ENCODE results near the gene NUMA1. TPM values are rescaled to one million over a fixed set of nuclear protein-coding genes. Genes with fewer than 3 reads are reported as not detected.

Gene NUMA1
- total and polyA plus RNA-seq, 9 of the 15 experiments (the other 6 are each of a cell fraction or from before 2014, with no cell fraction given): 4.1 to 104 (median 51.2) TPM

GRCh38 chr11:72102946-72103753, 22.8 kb upstream of the NUMA1 start, which contains the start of gene LAMTOR1 (continued):
- 0 out of 2 replicates have a peak, but pooled peaks have one; percentile 17 for TF ChIP-seq CBX5 (IDR thresholded peaks at IDR 0.05; ENCODE audit: borderline replicate concordance, low read depth)
- peak; percentile 83 for TF ChIP-seq ATF7 (IDR thresholded peaks at IDR 0.05)
- TF ChIP-seq ZNF347 (CRISPR knock-in tag; IDR thresholded peaks at IDR 0.05; ENCODE audit: low read depth): no peak
- peak; percentile 58; the same call in 1 of the 2 replicates for TF ChIP-seq ZBTB2 (IDR thresholded peaks at IDR 0.05)
- peak; percentile 59; the same call in 1 of the 2 replicates for TF ChIP-seq ETV1 (tag; conservative IDR thresholded peaks at IDR 0.05; ENCODE audit: low read depth)
- TF ChIP-seq KDM1A (IDR thresholded peaks at IDR 0.05): no peak
- peak in 1 of 2 experiments; percentile 69; a peak in 2 of 4 replicates for TF ChIP-seq SIN3A (IDR thresholded peaks at IDR 0.05; ENCODE audit: borderline replicate concordance in 2 of 2, control insufficient read depth in 1 of 2, low read depth in 2 of 2, low read length in 2 of 2)
- TF ChIP-seq ATF6 (CRISPR knock-in tag; IDR thresholded peaks at IDR 0.05): no peak
- TF ChIP-seq ZNF764 (CRISPR knock-in tag; IDR thresholded peaks at IDR 0.05; ENCODE audit: low read depth): peak; percentile 25; the same call in 1 of the 2 replicates
- TF ChIP-seq FOXP4 (CRISPR knock-in tag; IDR thresholded peaks at IDR 0.05; ENCODE audit: borderline replicate concordance): peak; percentile 62; the same call in 1 of the 2 replicates
- no peak for TF ChIP-seq TFAM (CRISPR knock-in tag; conservative IDR thresholded peaks at IDR 0.05)

Data from K562 (cell line).